Right atrium auricular region (tissue), 2 donors: ENCODE data around the gene MVD. TPM values are rescaled to one million over a fixed set of nuclear protein-coding genes. Genes with fewer than 3 reads are reported as not detected.

ENCODE experiments used
- DNase-seq: peaks from one replicate; pipeline ENCODE4 v3.0.0-alpha.2; 2019; ENCODE audit warnings: low spot score
- H3K27ac ChIP-seq, 2 donors: fragments of 200-600 bp; sonication (generic); 1 replicate in 1 of 2; 2 replicates in 1 of 2; pipeline ENCODE4 v1.5.1; 2016 to 2019
- H3K27me3 ChIP-seq, 2 donors: fragments of 200-600 bp; sonication (generic); one replicate each; pipeline versions ENCODE4 v1.5.1 to v1.6.0; 2017 to 2019
- H3K36me3 ChIP-seq: fragments of 200-600 bp; sonication (generic); one replicate; pipeline ENCODE4 v1.5.1; 2016
- H3K4me1 ChIP-seq, 2 donors: fragments of 200-600 bp; sonication (generic); one replicate each; pipeline versions ENCODE4 v1.5.1 to v1.6.0; 2017 to 2019
- H3K4me3 ChIP-seq, 2 donors: fragments of 200-600 bp; sonication (generic); 1 replicate in 1 of 2; 2 replicates in 1 of 2; pipeline ENCODE4 v1.5.1; 2017 to 2019; ENCODE audit warnings: mild to moderate bottlenecking in 1 of 2, moderate library complexity in 1 of 2
- H3K9me3 ChIP-seq, 2 donors: fragments of 200-600 bp; sonication (generic); one replicate each; pipeline ENCODE4 v1.5.1; 2019
- total RNA-seq, 2 donors: library from RNA; depleted of rRNA; stranded (reverse); fragments of >200 nt; gene quantifications; one replicate each; pipeline ENCODE4 v1.1.0, GENCODE V29; 2016
- TF ChIP-seq, protein P1 (sequence below), 2 donors: fragments of 200-600 bp; sonication (generic); IDR thresholded peaks; one replicate each; pipeline ENCODE4 v1.5.1; 2019; ENCODE audit warnings: antibody characterized with exemption in 2 of 2

Gene MVD
- total RNA-seq, 2 donors from 2014 or later = 21.5 to 23.1 TPM

DNA sequence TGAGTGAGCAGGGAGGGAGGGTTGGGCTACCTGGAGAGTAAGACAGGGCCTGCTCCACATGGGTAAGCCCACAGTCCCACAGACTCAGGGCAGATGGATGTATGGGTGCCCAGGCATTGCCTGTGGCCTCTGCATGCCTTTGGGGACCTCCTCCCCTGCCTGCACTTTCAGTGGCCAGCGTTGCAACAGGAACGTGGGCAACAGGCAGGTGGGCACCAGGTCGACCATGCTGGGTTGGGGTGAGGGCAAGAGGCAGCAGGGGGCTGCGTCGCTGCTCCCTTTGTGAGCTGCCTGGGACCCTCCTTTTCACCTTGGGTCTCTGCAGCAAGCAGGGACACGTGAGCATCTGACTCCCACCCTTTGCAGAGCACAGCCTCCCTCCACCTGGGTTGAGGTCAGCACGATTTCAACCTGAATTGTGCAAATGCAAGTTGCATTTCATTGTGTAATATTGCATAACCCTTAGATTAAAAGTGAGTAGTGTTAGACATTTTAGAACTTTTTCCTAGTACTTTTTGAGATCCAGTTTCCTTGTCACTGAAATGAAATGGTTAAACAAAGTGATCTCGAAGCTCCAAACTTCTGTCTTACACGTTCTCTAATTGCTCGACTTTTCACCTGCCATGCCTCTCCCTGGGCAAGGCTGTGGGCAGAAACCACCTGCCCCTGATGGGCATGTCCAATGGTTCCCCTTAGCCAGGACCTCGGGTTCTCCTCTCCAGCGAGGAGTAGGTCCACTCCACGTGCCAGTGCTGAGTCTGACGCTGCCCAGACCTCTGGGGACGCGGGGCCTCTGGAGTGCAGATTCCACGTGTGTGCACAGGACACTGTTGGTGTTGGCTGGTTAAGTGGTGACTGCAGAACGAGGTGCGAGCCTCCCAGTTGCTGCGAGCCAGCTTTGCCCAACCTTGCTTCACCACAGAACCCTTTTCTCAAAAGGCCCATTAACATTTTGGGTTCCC lies 57.4 kb downstream of the MVD start:
- Histone ChIP-seq H3K27me3 (no peaks in the 10 kb centered on the region), H3K36me3 (peaks cover 52% of the 10 kb centered on the region), H3K27ac (no peak overlapping the region), H3K4me1 (no peaks in the 10 kb centered on the region), H3K9me3 (no peaks in the 10 kb centered on the region), H3K4me3 (no peak overlapping the region)
- no peak for DNase-seq
- TF ChIP-seq, protein P1, sequence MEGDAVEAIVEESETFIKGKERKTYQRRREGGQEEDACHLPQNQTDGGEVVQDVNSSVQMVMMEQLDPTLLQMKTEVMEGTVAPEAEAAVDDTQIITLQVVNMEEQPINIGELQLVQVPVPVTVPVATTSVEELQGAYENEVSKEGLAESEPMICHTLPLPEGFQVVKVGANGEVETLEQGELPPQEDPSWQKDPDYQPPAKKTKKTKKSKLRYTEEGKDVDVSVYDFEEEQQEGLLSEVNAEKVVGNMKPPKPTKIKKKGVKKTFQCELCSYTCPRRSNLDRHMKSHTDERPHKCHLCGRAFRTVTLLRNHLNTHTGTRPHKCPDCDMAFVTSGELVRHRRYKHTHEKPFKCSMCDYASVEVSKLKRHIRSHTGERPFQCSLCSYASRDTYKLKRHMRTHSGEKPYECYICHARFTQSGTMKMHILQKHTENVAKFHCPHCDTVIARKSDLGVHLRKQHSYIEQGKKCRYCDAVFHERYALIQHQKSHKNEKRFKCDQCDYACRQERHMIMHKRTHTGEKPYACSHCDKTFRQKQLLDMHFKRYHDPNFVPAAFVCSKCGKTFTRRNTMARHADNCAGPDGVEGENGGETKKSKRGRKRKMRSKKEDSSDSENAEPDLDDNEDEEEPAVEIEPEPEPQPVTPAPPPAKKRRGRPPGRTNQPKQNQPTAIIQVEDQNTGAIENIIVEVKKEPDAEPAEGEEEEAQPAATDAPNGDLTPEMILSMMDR (IDR thresholded peaks at IDR 0.05) = no peak

DNA sequence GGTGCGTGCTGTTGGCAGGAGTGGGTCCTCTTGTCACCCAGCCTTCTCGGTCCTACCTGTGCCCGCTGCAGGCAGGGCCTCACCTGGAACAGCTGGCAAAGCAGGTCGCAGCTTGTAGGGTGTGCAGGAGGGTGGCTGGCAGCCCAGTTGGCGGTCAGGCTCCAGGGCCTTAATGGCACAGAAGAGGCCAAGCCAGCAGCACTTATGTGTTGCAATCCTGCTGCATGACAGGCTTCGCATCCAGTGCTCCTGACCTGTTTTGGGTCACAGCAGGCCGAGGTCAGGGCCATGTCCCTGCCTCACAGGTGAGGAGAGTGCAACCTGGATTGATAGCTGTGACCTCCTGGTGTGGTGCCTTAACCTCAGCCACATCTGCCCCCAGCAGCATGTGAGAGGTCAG lies 60.8 kb downstream of the MVD start:
- TF ChIP-seq, protein P1 (IDR thresholded peaks at IDR 0.05) = no peak
- H3K4me3 ChIP-seq = no peak overlapping the region
- H3K27ac ChIP-seq = no peak overlapping the region
- H3K4me1 ChIP-seq = peaks cover 0 to 14% of the 10 kb centered on the region in 2 donors
- H3K36me3 ChIP-seq = peaks cover 61% of the 10 kb centered on the region
- H3K27me3 ChIP-seq = no peaks in the 10 kb centered on the region
- no peaks in the 10 kb centered on the region for H3K9me3 ChIP-seq
- no peak for DNase-seq

Other genes starting within 250 kb of the MVD start
- 1 to 10 TPM; 1.7 to 2.4 TPM for gene ZFPM1, start 209.8 kb downstream of the MVD start, total RNA-seq
- 10 to 100 TPM in 1 of 2 donors, 1 to 10 TPM in 1; 7.9 to 10.0 TPM for gene ZC3H18, start 92.7 kb downstream of the MVD start, total RNA-seq
- not detected for gene IL17C, start 24.5 kb downstream of the MVD start, total RNA-seq
- 100 to 1,000 TPM in 1 of 2 donors, 10 to 100 TPM in 1; 82.0 to 132 TPM for gene CYBA, start 12.0 kb downstream of the MVD start, total RNA-seq
- 1 to 10 TPM; 1.0 to 1.6 TPM for gene SNAI3, start 23.4 kb upstream of the MVD start, total RNA-seq
- gene RNF166, start 43.3 kb upstream of the MVD start, total RNA-seq = 10 to 100 TPM; 16.9 to 19.4 TPM
- 1 to 10 TPM; 7.1 to 8.2 TPM for gene CTU2, start 43.4 kb upstream of the MVD start, total RNA-seq
- 10 to 100 TPM; 37.7 to 73.2 TPM for gene PIEZO1, start 122.1 kb upstream of the MVD start, total RNA-seq
- 1 to 10 TPM in 1 of 2 donors, under 1 TPM in 1; 0.39 to 1.3 TPM for gene CDT1, start 140.7 kb upstream of the MVD start, total RNA-seq
- gene APRT, start 148.8 kb upstream of the MVD start, total RNA-seq = 10 to 100 TPM; 50.6 to 90.4 TPM
- 10 to 100 TPM; 12.6 to 18.8 TPM for gene GALNS, start 193.9 kb upstream of the MVD start, total RNA-seq
- 10 to 100 TPM; 30.7 to 33.0 TPM for gene TRAPPC2L, start 194.0 kb upstream of the MVD start, total RNA-seq
- not detected for gene PABPN1L, start 203.6 kb upstream of the MVD start, total RNA-seq